ENCODE data around the gene PAM16. TPM values are rescaled to one million over a fixed set of nuclear protein-coding genes. Genes with fewer than 3 reads are reported as not detected.

Gene PAM16
- polyA plus RNA-seq, 1 donor, result 28.9 TPM

DNA sequence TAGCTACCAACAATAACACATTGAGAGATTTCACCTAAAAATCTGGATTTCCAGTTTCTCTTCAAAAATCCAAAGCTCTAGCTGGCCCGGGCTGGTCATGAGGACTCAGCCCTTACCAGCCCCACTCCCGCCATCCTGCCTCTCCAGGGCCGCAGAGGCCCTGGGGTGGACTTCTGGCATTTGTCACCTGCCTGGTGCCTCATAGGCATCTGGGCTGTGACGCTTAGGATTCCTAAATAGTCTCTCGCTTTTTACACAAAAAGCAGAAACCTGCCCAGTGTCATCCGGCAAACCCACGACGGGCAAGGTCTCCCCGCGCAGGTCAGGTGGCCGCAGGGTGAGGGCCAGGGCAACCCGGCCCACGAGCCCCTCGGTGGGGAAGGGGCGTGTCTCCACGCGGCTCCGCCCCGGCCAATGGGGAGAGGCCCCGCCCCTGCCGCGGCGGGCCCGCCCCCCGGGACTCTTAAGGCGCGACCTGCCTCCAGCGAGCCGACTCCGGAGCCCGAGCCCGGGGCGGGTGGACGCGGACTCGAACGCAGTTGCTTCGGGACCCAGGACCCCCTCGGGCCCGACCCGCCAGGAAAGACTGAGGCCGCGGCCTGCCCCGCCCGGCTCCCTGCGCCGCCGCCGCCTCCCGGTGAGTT lies 20.4 kb upstream of the PAM16 start, which contains the start of gene VASN:
VASN (plus strand) TSS at position 492 of the 644 bp plus-strand sequence. CDS start 9,030 bp downstream, outside the sequence.
- DNase-seq, result peak; percentile 84

GRCh38 chr16:4370570-4371356 lies 19.6 kb upstream of the PAM16 start:
- no peak for DNase-seq

DNA sequence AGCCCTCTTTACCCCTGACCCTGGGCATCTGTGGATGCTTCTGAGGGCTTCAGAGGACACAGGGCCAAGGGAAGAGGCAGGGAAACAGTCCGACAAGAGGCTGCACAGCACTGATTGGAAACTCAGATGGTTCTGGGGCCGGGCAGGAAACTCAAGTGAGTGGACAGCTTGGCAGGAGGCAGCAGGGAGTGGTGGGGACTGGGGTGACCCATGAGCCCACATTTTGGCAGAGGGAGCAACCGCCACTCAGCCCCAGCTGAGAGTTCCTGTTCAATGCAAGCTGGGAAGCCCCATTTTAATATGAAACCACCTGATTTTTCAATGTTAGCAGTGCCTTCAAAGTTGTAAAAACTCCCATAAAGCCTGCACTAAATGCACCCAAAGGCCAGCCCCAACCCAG lies 19.0 kb upstream of the PAM16 start:
- DNase-seq, result no peak

- DNase-seq, result no peak
Measured at GRCh38 chr16:4369007-4369733, 18.0 kb upstream of the PAM16 start.

DNA sequence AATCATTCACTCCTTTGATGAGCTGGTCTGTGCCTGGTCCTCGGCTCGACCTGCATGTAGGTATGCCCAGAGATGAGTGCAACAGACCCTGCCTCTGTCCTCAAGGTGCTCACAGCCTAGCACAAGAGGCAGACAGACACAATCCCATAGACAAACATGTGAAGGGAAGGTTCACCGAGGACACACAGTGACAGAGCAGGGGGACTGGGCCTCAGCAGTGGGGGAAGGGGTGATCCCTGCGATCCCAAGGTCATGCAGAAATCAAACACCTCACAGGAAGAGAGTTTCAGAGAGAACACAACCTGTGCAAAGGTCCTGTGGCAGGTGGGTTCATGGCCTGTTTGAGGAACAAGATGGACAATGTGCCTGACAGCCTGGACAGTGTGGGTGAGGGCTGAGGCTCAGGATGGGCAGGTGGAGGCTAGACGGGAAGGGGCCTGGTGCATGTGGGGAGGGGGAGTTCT lies 16.3 kb upstream of the PAM16 start:
- DNase-seq, result no peak

GRCh38 chr16:4366016-4366415 lies 14.9 kb upstream of the PAM16 start:
- DNase-seq, result no peak

DNA sequence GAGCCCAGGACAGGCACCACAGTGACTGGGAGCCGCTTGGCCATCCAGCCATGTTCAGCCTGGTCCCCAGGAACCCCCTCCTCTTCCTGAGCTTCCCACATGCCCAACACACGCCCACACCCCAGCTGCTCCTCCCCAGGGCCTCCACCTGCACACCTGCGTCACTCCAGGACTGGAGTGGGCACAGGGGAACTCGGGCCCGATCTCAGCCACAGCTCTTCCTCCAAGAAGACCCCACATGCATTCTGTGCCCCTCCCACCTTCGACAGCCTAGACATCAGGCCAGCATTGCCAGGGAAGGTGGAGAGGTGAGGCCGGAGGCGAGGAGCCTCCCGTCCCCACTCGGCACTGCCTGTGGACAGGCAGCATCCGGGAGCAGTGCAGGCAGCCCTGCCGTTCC lies 14.5 kb upstream of the PAM16 start:
- DNase-seq, result no peak

DNA sequence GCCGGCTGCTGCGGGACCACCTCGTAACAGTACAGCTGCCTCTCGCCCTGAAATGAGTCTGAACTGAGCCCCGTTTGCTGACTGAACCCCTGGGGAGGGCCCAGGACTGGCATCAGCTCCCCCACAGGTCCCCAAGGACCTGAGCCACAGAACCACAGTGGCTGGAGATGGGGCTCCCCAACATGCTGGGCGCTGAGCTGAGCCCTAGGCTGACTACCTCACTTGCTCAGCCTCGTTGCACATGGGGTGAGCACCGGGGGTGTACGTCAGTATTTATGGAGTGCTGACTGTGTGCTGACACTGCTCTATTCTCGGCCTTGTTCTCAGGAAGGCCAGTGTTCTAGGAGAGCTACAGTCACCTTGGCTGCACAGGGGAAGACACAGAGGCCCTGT lies 13.9 kb upstream of the PAM16 start:
- DNase-seq, result no peak

DNA sequence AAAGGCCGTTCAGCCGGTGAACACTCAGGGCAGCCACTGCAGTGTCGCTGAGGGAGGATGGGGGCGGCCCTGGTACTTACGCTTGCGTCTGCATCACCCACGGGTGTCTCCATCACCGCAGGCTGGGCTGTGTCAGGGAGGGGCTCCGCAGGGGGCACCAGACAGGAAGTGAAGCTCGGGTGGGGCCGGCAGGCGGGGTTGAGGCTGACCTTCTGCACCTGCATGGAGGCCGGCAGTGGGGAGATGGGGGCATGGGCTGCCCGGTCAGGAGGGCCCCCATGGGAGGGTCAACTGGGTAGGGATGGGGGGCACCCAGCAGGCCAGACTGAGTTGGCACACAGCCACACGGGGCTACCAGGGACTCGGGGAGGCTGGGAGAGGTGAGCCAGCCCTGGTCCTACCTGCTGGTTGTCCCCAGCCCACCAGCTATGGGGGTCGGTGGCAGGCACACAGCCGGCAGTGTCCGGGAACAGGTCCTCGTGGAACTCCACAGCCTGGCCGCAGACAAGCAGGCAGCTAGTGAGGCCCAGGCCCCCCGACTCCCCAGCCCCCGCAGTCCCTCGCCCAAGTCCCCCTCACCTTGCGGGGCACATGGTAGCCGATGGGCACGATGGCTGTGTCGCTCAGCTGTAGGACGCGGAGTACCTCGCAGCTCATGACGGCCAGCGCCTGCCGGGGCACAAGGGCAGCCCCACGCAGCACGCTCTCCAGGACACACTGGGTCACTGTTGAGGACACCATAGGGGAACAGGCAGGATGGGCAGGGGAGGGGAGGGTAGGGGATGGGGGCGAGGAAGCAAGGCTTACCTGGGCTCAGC lies 13.3 kb upstream of the PAM16 start:
- no peak for DNase-seq

- no peak for DNase-seq
Measured at GRCh38 chr16:4362476-4363135, 11.5 kb upstream of the PAM16 start.

GRCh38 chr16:4361944-4362311 lies 10.8 kb upstream of the PAM16 start:
- no peak for DNase-seq

- no peak for DNase-seq
Measured at GRCh38 chr16:4361033-4361943, 10.2 kb upstream of the PAM16 start.

GRCh38 chr16:4360538-4361021 lies 9.5 kb upstream of the PAM16 start:
- no peak for DNase-seq

DNA sequence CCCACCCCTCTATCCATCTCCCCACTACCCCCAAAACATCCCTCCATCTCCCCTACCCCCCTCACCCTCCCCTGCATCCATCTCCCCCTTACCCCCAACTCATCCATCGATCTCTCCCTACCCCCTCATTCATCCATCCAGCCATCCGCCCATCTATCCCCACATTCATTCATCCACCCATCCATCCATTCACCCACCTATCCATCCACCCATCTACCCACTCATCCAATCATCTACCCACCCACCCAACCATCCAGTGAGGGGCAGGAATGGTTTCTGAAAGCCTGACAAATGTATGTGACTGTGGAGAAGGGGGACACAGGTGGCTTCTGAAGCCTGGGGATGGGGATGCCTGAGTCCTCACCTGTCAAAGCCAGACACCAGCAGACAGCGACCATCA lies 8.8 kb upstream of the PAM16 start:
- no peak for DNase-seq

- DNase-seq, result no peak
Measured at GRCh38 chr16:4358831-4359561, 7.9 kb upstream of the PAM16 start.

- DNase-seq, result no peak
Measured at GRCh38 chr16:4358236-4358635, 7.1 kb upstream of the PAM16 start.

- DNase-seq, result no peak
Measured at GRCh38 chr16:4356820-4357219, 5.7 kb upstream of the PAM16 start.

DNA sequence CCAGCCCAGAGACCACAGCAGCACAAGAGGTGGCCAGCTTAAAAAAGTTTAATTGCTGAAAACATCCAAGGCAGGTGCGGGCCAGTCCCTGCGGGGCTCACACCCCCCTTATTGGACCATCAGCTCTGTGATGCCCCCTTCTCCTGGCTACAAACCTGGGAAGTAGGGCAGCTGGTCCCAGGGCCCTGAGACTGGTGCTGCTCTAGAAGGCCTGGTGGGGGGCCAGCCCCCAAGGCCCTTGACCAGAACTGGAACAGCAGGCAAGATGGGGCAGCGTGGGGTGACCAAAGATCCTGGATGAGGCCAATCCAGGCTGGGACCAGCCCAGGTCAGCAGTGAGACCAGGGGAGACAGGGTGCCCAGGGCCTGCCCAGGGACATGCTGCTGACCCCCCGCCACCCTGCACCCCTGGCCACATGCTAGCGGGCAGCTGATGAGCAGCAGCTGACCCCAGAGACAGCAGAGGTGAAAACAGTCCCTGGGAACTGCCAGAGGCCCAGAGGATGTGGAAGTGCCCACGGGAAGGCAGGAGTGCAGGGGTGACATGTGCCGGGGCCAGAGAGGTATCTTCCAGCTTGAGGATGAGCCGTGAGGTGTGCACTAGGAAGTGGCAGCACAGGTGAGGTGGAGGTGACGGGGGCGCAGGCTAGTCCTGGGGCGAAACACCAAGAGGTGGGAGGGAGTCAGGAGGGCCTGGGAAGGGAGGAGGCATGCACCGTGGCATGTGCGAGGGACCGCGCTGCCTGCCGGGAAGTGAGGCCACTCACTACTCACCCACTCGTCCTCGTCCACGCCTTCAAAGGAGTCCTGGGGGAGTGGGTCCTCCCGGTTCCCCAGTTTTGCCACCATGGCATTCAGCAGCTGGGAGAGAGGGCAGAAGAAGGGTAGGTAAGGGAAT lies 3.6 kb upstream of the PAM16 start:
- no peak for DNase-seq

- no peak for DNase-seq
Measured at GRCh38 chr16:4353675-4354074, 2.6 kb upstream of the PAM16 start.
